H1 (cell line): ENCODE results near the gene B3GALT5. TPM values are rescaled to one million over a fixed set of nuclear protein-coding genes. Genes with fewer than 3 reads are reported as not detected.

Experiments
- CTCF ChIA-PET: fragments of 300-600 bp; sonication (Branson Sonifier 250); formaldehyde crosslinking; loops from one replicate; lab custom pipeline; 2021; ENCODE audit not compliant: partially characterized antibody; lab: Charles Lee
- POLR2A ChIA-PET: fragments of 300-600 bp; sonication (Branson Sonifier 250); formaldehyde crosslinking; loops from one replicate; lab custom pipeline; 2021; ENCODE audit warnings: inconsistent platforms; ENCODE audit not compliant: partially characterized antibody; lab: Charles Lee
- DNase-seq, 2 experiments: peaks; one replicate each; pipeline versions ENCODE4 v3.0.0 to v3.0.0-alpha.2; 2010 to 2022; ENCODE audit warnings: low spot score in 2 of 2, low read depth in 1 of 2, mixed read lengths in 1 of 2
- FAIRE-seq: peaks from 2 replicates; lab custom pipeline; 2011; peaks lifted over from hg19 to GRCh38; lab: Jason Lieb, UNC
- H2AFZ ChIP-seq: 2 replicates; pipeline ENCODE4 v1.8.1; 2012; ENCODE audit warnings: low read length, inconsistent platforms
- H2AK5ac ChIP-seq: 2 replicates; pipeline ENCODE4 v1.6.1; 2013; ENCODE audit warnings: low read depth, low read length
- H2BK120ac ChIP-seq: replicated peaks from 2 replicates; pipeline ENCODE3; 2013; ENCODE audit warnings: low read depth, low read length, inconsistent platforms
- H2BK12ac ChIP-seq: 2 replicates; pipeline ENCODE4 v1.6.1; 2013; ENCODE audit warnings: low read depth, low read length
- H2BK15ac ChIP-seq: 2 replicates; pipeline ENCODE4 v1.6.1; 2013; ENCODE audit warnings: low read length
- H2BK20ac ChIP-seq: 2 replicates; pipeline ENCODE4 v1.6.1; 2013; ENCODE audit warnings: low read length
- H2BK5ac ChIP-seq: 2 replicates; pipeline ENCODE4 v1.6.1; 2013; ENCODE audit warnings: low read depth, low read length
- H3K14ac ChIP-seq: 2 replicates; pipeline ENCODE4 v1.6.1; 2013; ENCODE audit warnings: inconsistent platforms; ENCODE audit not compliant: insufficient read length
- H3K18ac ChIP-seq: 2 replicates; pipeline ENCODE4 v1.6.1; 2013; ENCODE audit warnings: low read length; ENCODE audit errors: extremely low read depth
- H3K23ac ChIP-seq: 2 replicates; pipeline ENCODE4 v1.6.1; 2013; ENCODE audit warnings: inconsistent platforms; ENCODE audit not compliant: insufficient read length
- H3K23me2 ChIP-seq: 2 replicates; pipeline ENCODE4 v1.6.1; 2013; ENCODE audit warnings: low read depth, low read length
- H3K27ac ChIP-seq: 2 replicates; pipeline ENCODE4 v1.6.1; 2011; ENCODE audit warnings: low read depth, low read length, inconsistent platforms
- H3K27me3 ChIP-seq, 4 experiments: replicated peaks in 1 of 4; 1 replicate in 1 of 4; 2 replicates in 3 of 4; pipeline versions ENCODE4 v1.6.1 to v1.8.1; 2011 to 2013; ENCODE audit warnings: low read length in 3 of 4, mild to moderate bottlenecking in 3 of 4, inconsistent platforms in 2 of 4, mixed read lengths in 2 of 4, moderate library complexity in 1 of 4; ENCODE audit not compliant: control insufficient read depth in 3 of 4, insufficient read depth in 3 of 4; ENCODE audit errors: extremely low read depth in 1 of 4
- H3K36me3 ChIP-seq, 4 experiments: 2 replicates each; pipeline versions ENCODE4 v1.6.1 to v1.8.1; 2011 to 2013; ENCODE audit warnings: mild to moderate bottlenecking in 4 of 4, low read length in 3 of 4, moderate library complexity in 2 of 4, control low read depth in 1 of 4, inconsistent platforms in 1 of 4; ENCODE audit not compliant: insufficient read depth in 4 of 4, control insufficient read depth in 2 of 4
- H3K4ac ChIP-seq: replicated peaks from 2 replicates; pipeline ENCODE3; 2013; ENCODE audit warnings: low read length, low read depth, mixed read lengths, inconsistent platforms; ENCODE audit not compliant: insufficient read length
- H3K4me1 ChIP-seq, 4 experiments: replicated peaks in 1 of 4; 1 replicate in 1 of 4; 2 replicates in 3 of 4; pipeline versions ENCODE4 v1.6.1 to v1.8.1; 2011 to 2013; ENCODE audit warnings: low read length in 3 of 4, inconsistent platforms in 2 of 4, mixed read lengths in 1 of 4; ENCODE audit not compliant: insufficient read depth in 4 of 4, control insufficient read depth in 3 of 4
- H3K4me2 ChIP-seq, 2 experiments: 2 replicates each; pipeline versions ENCODE4 v1.6.1 to v1.8.1; 2011 to 2013; ENCODE audit warnings: low read depth in 2 of 2, low read length in 2 of 2, control low read depth in 1 of 2, inconsistent platforms in 1 of 2, mild to moderate bottlenecking in 1 of 2; ENCODE audit not compliant: insufficient read depth in 1 of 2
- H3K4me3 ChIP-seq, 4 experiments: fragments of 200-600, 300-600 bp in 1 of 4; sonication (generic), shearing (Covaris generic), sonication (Bioruptor Twin) in 1 of 4; 2 replicates each; pipeline versions ENCODE4 v1.5.1 to v1.8.1; 2011 to 2016; ENCODE audit warnings: low read length in 4 of 4, low read depth in 3 of 4, control low read depth in 2 of 4, inconsistent platforms in 2 of 4, mild to moderate bottlenecking in 2 of 4, mixed read lengths in 1 of 4, moderate library complexity in 1 of 4; ENCODE audit not compliant: insufficient read depth in 2 of 4; ENCODE audit errors: extremely low read depth in 1 of 4
- H3K56ac ChIP-seq: replicated peaks from 2 replicates; pipeline ENCODE3; 2013; ENCODE audit warnings: low read depth, mild to moderate bottlenecking, mixed read lengths, low read length, inconsistent platforms; ENCODE audit not compliant: insufficient read length
- H3K79me1 ChIP-seq: 2 replicates; pipeline ENCODE4 v1.6.1; 2013; ENCODE audit warnings: low read depth, low read length, control low read depth
- H3K79me2 ChIP-seq, 2 experiments: 2 replicates each; pipeline versions ENCODE4 v1.6.1 to v1.8.1; 2012 to 2013; ENCODE audit warnings: low read length in 2 of 2, mild to moderate bottlenecking in 2 of 2, inconsistent platforms in 1 of 2; ENCODE audit not compliant: insufficient read depth in 2 of 2, control insufficient read depth in 1 of 2
- H3K9ac ChIP-seq, 4 experiments: replicated peaks in 1 of 4; 1 replicate in 1 of 4; 2 replicates in 3 of 4; pipeline versions ENCODE4 v1.6.1 to v1.8.1; 2011 to 2013; ENCODE audit warnings: low read depth in 3 of 4, low read length in 3 of 4, control low read depth in 2 of 4, mild to moderate bottlenecking in 2 of 4, moderate library complexity in 2 of 4, inconsistent platforms in 1 of 4; ENCODE audit errors: extremely low read depth in 1 of 4
- H3K9me3 ChIP-seq, 2 experiments: 2 replicates each; pipeline versions ENCODE4 v1.6.1 to v1.8.1; 2012 to 2013; ENCODE audit warnings: mild to moderate bottlenecking in 2 of 2, moderate library complexity in 2 of 2, control low read depth in 1 of 2, inconsistent platforms in 1 of 2, low read depth in 1 of 2, low read length in 1 of 2, mixed read lengths in 1 of 2; ENCODE audit not compliant: insufficient read depth in 2 of 2
- H4K20me1 ChIP-seq, 2 experiments: replicated peaks in 1 of 2; 2 replicates each; pipeline versions ENCODE3 to v1.8.1; 2011 to 2013; ENCODE audit warnings: inconsistent platforms in 2 of 2, low read length in 2 of 2, mild to moderate bottlenecking in 1 of 2; ENCODE audit not compliant: insufficient read depth in 2 of 2, control insufficient read depth in 1 of 2
- H4K5ac ChIP-seq: 2 replicates; pipeline ENCODE4 v1.6.1; 2013; ENCODE audit warnings: low read length, low read depth, mixed read lengths, inconsistent platforms; ENCODE audit not compliant: insufficient read length
- H4K8ac ChIP-seq: 2 replicates; pipeline ENCODE4 v1.8.0; 2013; ENCODE audit warnings: mild to moderate bottlenecking, moderate library complexity, low read length, inconsistent platforms; ENCODE audit not compliant: insufficient read depth; ENCODE audit errors: extremely low read depth
- H4K91ac ChIP-seq: replicated peaks from 2 replicates; pipeline ENCODE3; 2013; ENCODE audit warnings: low read length, mixed read lengths, inconsistent platforms; ENCODE audit not compliant: insufficient read length
- BACH1 ChIP-seq: IDR thresholded peaks from 2 replicates; pipeline ENCODE4 v1.6.1; 2012; ENCODE audit warnings: low read length, improper control_type of control experiment
- CTBP2 ChIP-seq: IDR thresholded peaks from 2 replicates; pipeline ENCODE4 v1.7.0; 2011; ENCODE audit warnings: borderline replicate concordance, mild to moderate bottlenecking, moderate library complexity, mixed read lengths, low read length; ENCODE audit not compliant: insufficient read depth, insufficient read length
- RAD21 ChIP-seq, 2 experiments: IDR thresholded peaks in 1 of 2; conservative IDR thresholded peaks in 1 of 2; 2 replicates each; pipeline ENCODE4 v1.6.1; 2011; ENCODE audit warnings: low read depth in 2 of 2, low read length in 2 of 2, improper control_type of control experiment in 1 of 2, inconsistent platforms in 1 of 2, mild to moderate bottlenecking in 1 of 2, moderate library complexity in 1 of 2
- RBBP5 ChIP-seq: IDR thresholded peaks from 2 replicates; pipeline ENCODE4 v1.7.1; 2012; ENCODE audit warnings: low read depth, mild to moderate bottlenecking, inconsistent platforms, low read length, moderate library complexity, borderline replicate concordance
- SIN3A ChIP-seq, 2 experiments: IDR thresholded peaks in 1 of 2; conservative IDR thresholded peaks in 1 of 2; 2 replicates each; pipeline ENCODE4 v1.6.1; 2011 to 2012; ENCODE audit warnings: low read length in 2 of 2, improper control_type of control experiment in 1 of 2, low read depth in 1 of 2, mild to moderate bottlenecking in 1 of 2
- polyA plus RNA-seq, 7 experiments: library from polyadenylated mRNA; depleted of rRNA in 3 of 7; stranded (reverse) in 5 of 7; unstranded in 2 of 7; fragments of >200 nt in 5 of 7; fragments of 200-250 nt in 2 of 7; gene quantifications; 1 replicate in 5 of 7; 2 replicates in 1 of 7; 4 replicates in 1 of 7; pipeline versions ENCODE4 v1.2.1 to v1.2.3, GENCODE V29; 2011 to 2013; ENCODE audit warnings: missing spikeins in 2 of 7, mixed read lengths in 2 of 7
- total RNA-seq: library from RNA; stranded (reverse); fragmentation: NEBNext Ultra II Directional; extraction: Animal tissue kit (Norgen Biotek cat#: 25700); gene quantifications from 2 replicates; pipeline ENCODE4 v1.2.1, GENCODE V29; 2021

The B3GALT5 gene
- total and polyA plus RNA-seq, 2 of the 8 experiments (the other 6 are each of a cell fraction or from before 2014, with no cell fraction given), result 11.9 to 25.1 TPM

GRCh38 chr21:39593522-39593921, 19.2 kb upstream of the B3GALT5 start:
- H2BK5ac ChIP-seq, result no peak overlapping the region
- no peak overlapping the region for H3K4me3 ChIP-seq
- no peak overlapping the region for H4K5ac ChIP-seq
- no peak overlapping the region for H3K4ac ChIP-seq
- no peak overlapping the region for H3K14ac ChIP-seq
- peaks cover 4% of the 10 kb centered on the region in 2 experiments; a peak in 2 of 4 replicates for H3K9me3 ChIP-seq
- FAIRE-seq (no peak), DNase-seq (no peak)
- TF ChIP-seq RAD21 (IDR thresholded peaks at IDR 0.05 in 1 of 2, conservative IDR thresholded peaks at IDR 0.05 in 1 of 2; ENCODE audit: low read depth in 2 of 2, low read length in 2 of 2) (no peak), RBBP5 (no peak), SIN3A (conservative IDR thresholded peaks at IDR 0.05 in 1 of 2, IDR thresholded peaks at IDR 0.05 in 1 of 2; ENCODE audit: low read depth in 1 of 2, low read length in 2 of 2) (no peak), CTBP2 (no peak), BACH1 (no peak)
- no peak overlapping the region for H4K8ac ChIP-seq
- H2AK5ac ChIP-seq, result no peak overlapping the region
- H4K20me1 ChIP-seq, result no peaks in the 10 kb centered on the region
- no peak overlapping the region for H2AFZ ChIP-seq
- ChIA-PET POLR2A (interaction anchor here (1.4 kb wide), 1 partner anchor 13 kb away, joined by 3 read pairs; no protein-coding TSS in a partner anchor), CTCF (no interaction called here)
- no peak overlapping the region for H2BK15ac ChIP-seq
- no peak overlapping the region for H3K9ac ChIP-seq
- no peaks in the 10 kb centered on the region for H3K79me2 ChIP-seq
- H2BK12ac ChIP-seq, result no peak overlapping the region; the same call in 1 of the 2 replicates
- H3K79me1 ChIP-seq, result no peaks in the 10 kb centered on the region
- H3K4me2 ChIP-seq, result no peak overlapping the region
- no peak overlapping the region for H3K27ac ChIP-seq
- no peak overlapping the region for H3K18ac ChIP-seq
- no peaks in the 10 kb centered on the region for H3K36me3 ChIP-seq
- H3K23me2 ChIP-seq, result no peaks in the 10 kb centered on the region
- no peak overlapping the region for H3K23ac ChIP-seq
- H4K91ac ChIP-seq, result no peak overlapping the region
- no peak overlapping the region for H2BK120ac ChIP-seq
- H3K27me3 ChIP-seq, result no peaks in the 10 kb centered on the region
- 0 out of 7 replicates have a peak, but pooled peaks cover 0 to 3% (median 0%) of the 10 kb centered on the region in 4 experiments for H3K4me1 ChIP-seq
- no peak overlapping the region; the same call in 1 of the 2 replicates for H2BK20ac ChIP-seq
- no peak overlapping the region for H3K56ac ChIP-seq
